ENCODE results near the gene MSI1. TPM values are rescaled to one million over a fixed set of nuclear protein-coding genes. Genes with fewer than 3 reads are reported as not detected.

MSI1 gene
- total RNA-seq, 1 experiment from 2014 or later: not detected

DNA sequence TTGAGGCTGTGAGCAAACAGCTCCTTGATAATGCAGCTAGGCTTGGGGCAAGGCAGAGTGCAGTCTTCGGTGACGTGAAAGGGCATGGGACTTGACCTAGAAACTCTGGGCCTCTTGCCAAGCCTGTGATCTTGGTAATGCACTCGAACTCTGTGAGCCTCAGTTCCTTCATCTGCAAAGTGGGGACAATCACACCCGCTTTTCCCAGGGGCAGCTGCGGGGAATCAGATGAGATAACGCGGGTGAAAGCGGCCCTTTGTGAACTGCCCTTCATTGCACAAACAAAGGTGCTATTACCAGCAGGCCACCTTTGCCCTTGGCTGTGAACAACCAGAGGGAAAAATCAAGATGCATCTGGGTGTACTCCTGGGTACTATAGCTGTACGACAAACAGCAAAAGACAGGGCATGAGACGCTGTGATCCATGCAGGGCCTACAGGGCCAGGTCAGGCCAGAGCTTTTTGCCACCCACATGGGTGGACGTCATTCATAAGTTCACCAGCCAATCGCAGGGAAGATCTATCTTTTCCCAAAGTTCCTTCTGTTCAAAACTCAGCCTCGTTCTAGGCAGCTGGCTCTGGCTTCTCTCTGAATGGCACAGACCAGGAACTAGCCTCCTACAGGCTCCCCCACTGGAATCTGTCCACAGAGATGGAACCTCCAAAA, 3.2 kb downstream of the MSI1 start:
- H3K4me3 ChIP-seq: no peak overlapping the region
- peaks cover 23% of the 10 kb centered on the region for H3K27me3 ChIP-seq
- no peaks in the 10 kb centered on the region for H3K36me3 ChIP-seq
- DNase-seq: no peak
- H3K9me3 ChIP-seq: no peaks in the 10 kb centered on the region

DNA sequence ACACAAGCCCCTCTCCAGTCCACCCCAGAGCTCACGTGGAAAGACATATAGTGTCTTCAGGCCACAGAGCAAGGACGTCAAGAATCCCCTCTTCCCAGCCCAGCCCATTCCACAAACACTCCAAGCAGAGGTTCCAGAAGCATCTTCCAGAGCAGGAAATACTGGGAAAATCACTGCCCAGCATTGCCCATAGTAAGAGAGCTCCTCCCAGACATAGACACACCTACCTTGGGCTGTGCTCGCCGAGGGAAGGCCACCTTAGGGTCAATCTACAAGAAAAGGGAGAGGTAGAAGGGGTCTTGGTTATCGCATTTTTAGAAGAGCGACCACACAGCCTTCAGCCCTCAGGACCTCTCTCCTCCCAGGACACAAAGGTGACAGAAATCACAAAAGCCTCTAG, 4.5 kb downstream of the MSI1 start:
- Histone ChIP-seq H3K9me3 (no peaks in the 10 kb centered on the region), H3K36me3 (no peaks in the 10 kb centered on the region), H3K4me3 (no peak overlapping the region), H3K27me3 (peaks cover 10% of the 10 kb centered on the region)
- DNase-seq: no peak

DNA sequence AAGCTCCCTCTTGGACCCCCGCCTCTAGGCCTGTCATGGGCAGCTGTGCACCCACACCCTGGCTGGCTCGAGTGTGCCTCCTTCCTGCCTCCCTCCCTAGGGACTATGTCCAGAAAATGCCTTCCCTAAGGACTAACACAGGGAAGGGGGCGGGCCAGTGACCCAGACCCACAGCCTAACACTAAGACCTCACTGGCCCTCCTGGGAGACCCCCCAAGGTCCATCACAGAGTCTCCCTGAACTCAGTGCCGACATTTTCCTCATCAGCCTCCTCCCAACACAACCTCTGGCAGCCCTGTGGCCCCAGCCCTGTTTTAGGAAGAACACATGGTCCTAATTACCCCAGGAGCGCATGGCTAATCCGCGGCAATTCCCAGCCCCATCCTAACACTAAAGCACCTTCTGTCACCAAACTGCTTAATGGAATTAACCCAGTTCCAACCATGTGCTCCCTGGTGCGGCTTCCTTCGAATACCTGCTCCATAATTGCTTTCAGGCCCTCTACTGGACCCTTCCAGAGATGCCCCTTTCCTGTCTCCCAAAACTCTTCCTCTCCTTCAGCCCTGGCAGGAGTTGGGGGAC, 5.6 kb downstream of the MSI1 start:
- no peak overlapping the region for H3K4me3 ChIP-seq
- peaks cover 7% of the 10 kb centered on the region; the same call in 1 of the 2 replicates for H3K27me3 ChIP-seq
- no peaks in the 10 kb centered on the region for H3K9me3 ChIP-seq
- no peaks in the 10 kb centered on the region for H3K36me3 ChIP-seq
- no peak for DNase-seq

DNA sequence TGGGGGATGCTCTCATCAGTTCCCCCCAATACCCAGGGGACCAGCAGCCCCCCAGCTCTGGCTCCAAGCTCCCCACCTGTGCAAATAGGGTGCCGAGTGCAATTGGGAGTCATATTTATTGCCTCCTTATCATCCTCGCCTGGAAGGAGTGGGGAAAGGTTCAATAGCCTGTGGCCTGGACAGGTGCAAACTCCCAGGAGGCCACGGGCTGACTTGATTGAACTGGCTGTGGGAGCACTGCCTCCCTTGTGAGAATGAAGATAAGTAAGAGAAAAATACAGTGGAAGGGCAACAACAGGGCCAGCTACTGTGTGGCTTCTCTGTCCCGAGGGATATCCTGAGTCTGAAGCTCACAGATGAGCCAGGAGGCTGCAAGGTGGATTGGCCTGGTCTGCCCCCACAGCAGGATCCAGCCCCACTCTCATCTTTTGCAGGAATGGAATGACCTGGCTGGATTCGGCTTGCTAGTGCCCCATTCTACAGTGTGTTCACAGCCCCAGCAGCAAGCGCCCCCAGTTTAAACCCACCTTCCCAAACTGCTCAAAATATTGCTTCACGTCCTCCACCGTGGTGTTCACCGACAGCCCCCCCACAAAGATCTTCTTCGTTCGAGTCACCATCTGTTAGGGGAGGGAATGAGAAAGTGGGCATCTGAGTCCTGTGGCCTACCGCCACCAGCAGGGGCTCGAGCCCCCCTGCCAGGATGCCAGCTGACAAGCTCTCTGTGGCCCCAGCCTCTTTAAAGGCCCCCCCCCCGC, 6.3 kb downstream of the MSI1 start:
- no peaks in the 10 kb centered on the region for H3K9me3 ChIP-seq
- no peak for DNase-seq
- H3K4me3 ChIP-seq: no peak overlapping the region
- no peaks in the 10 kb centered on the region for H3K36me3 ChIP-seq
- H3K27me3 ChIP-seq: peaks cover 4% of the 10 kb centered on the region; the same call in 1 of the 2 replicates

DNA sequence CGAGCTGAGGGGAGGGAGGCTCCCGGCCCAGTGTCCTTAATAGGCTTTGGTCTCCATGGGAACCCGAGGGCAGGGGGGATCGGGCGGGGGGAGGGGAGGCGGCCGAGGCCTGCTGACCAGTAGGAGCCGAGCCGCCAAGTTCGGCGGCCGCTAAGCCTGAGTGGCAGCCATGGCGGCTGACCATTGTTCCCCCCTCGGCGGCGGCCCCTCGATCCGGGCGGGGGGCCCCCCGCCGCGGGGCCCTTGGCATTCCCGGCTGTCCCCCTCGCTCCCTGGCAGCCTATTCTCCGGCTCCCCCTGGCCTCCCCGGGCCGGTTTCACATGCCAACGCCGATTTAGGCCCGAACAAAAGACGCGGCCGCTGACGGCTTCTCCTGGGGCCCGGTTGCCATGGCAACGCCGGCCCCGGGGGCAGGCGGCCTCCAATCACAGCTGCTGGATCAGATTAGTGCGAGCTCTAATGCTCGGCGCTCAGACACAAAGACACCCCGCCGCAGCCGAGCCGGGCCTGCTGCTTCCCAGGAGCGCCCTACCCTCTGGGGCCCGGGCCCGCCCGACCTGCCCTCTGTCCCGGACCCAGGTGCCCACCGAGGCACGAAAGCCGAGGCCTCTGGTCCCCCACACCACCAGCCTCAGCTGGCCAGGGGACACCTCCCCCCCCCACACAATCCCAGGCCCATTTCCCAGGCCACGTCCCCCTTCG, 7.3 kb downstream of the MSI1 start:
- no peak for DNase-seq

DNA sequence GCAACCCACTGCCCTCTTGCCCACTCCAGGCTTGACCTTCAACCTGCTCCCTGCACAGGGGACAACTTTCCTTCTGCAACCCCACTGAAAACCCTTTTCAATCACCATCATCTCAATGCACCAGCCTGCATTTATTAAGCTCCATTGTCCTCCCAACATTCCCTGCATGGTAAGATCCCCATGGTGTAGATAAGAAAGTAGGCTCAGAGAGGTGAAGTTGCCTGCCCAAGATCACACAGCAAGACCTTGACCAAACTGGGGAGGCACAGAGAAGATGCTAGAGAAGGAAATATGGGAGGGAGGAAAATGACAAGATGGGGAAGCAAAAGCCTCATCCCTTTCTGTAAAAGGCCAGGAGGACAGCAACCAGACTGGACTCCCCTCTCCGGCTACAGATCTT, 9.8 kb downstream of the MSI1 start:
- Histone ChIP-seq H3K4me3 (no peak overlapping the region), H3K9me3 (no peaks in the 10 kb centered on the region), H3K36me3 (no peaks in the 10 kb centered on the region), H3K27me3 (no peaks in the 10 kb centered on the region)
- no peak for DNase-seq

More for the DNA sequence above, 7.3 kb downstream of the MSI1 start:
- no peaks in the 10 kb centered on the region for H3K27me3 ChIP-seq
- no peaks in the 10 kb centered on the region for H3K9me3 ChIP-seq
- H3K4me3 ChIP-seq: no peak overlapping the region
- H3K36me3 ChIP-seq: no peaks in the 10 kb centered on the region

DNA sequence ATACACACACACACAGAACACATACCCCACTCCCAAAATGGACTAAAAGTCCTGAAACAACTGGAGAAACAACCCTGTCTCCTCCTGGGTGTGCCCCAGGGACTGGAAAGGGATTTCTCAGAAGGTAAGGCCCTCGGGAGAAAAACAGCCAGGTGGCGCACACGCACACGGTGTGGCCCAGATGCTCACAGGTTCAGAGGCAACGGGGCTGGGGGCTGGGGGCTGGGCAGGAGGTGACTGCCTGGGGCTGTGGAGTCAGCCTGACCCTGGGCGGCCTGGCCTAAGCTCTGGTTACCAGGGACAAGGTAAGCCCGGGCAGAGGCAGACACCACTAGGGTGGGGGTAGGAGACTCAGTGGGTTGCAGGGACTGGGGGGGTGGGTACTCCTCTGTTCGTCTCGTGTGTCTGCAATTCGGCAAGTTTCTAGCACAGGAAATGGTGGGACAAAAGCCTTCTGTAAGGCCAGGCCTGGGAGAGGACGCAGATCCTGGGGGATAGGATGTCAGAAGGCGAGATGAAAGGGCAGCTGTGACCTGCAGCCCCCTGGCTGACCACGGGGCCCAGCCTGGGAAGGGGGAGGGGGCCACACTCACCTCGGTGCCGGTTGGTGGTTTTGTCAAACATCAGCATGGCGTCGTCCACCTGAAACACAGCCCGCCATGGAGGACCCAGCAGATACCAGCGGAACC, 10.4 kb downstream of the MSI1 start:
- Histone ChIP-seq H3K36me3 (no peaks in the 10 kb centered on the region), H3K4me3 (no peak overlapping the region), H3K9me3 (no peaks in the 10 kb centered on the region), H3K27me3 (no peaks in the 10 kb centered on the region)
- no peak for DNase-seq

DNA sequence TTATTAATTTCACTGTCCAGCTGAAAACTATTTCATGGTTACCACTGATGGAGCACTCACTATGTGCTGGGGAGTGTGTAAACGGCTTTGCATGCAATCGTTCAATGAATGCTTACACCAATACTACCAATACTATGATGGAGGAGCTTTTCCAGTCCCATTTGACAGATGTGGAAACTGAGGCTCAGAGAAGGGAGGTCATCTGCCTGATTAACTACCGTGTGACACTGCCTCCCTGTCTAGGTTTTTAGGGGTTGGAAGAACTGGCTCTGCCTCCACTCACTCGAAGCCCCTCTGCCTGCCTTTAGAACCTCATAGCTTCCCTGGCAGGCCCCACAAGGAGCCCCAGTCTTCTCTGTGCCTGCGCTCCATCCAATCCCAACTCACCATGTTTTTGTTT, 11.9 kb downstream of the MSI1 start:
- no peak for DNase-seq
- H3K27me3 ChIP-seq: no peaks in the 10 kb centered on the region
- H3K4me3 ChIP-seq: no peak overlapping the region
- no peaks in the 10 kb centered on the region for H3K36me3 ChIP-seq
- H3K9me3 ChIP-seq: no peaks in the 10 kb centered on the region

DNA sequence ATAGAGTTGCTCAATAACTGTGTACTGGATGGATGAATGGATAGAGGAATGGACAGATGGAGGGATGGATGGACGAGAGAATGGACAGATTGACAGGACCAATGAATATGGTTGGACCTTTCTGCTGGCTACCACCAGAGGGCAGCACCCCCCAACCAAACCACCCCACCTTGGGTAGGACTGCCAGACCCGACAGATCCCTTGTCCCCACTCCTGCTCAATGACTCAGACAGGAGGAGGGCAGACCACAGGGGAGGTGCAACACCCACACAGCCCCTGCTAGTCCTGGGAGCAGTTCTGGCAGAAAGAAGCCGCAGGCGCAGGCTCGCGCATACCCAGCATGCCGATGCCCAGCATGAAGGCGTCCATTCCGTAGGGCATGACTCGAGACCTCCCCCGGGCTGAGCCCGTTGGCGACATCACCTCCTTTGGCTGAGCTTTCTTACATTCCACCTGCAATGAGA, 12.4 kb downstream of the MSI1 start:
- Histone ChIP-seq H3K9me3 (no peaks in the 10 kb centered on the region), H3K4me3 (no peak overlapping the region), H3K36me3 (no peaks in the 10 kb centered on the region), H3K27me3 (no peaks in the 10 kb centered on the region)
- DNase-seq: peak; percentile 84

DNA sequence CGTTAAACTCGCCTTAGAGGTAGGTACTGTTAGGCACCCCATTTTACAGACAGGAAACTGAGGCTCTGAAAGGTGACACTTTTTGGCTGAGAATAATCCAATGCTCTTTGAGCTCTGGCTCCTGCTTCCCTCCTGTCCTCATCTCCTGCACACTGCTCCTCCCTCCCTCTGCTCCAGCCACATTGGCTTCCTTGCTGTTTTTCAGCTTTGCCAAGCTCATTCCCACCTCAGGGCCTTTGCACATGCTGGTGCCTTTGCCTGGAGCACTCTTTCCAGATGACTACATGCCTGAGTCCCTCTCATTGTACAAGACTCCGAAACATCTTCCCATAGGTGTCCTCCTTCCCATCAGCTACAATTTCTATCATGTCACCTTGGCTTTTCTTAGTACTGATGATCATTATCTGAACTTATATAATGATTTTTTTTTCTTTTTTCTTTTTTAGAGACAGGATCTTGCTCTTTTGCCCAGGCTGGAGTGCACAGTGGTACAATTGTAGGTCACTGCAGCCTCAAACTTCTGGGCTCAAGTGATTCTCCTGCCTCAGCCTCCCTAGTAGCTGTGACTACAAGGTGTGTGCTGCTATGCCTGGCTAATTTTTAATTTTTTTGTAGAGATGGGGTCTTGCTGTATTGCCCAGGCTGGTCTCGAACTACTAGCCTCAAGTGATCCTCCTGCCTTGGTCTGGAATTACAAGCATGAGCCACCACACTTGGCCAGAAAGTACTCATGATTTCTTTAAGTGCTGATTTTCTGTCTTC, 15.2 kb downstream of the MSI1 start:
- Histone ChIP-seq H3K9me3 (no peaks in the 10 kb centered on the region), H3K27me3 (no peaks in the 10 kb centered on the region), H3K4me3 (no peak overlapping the region), H3K36me3 (no peaks in the 10 kb centered on the region)
- DNase-seq: no peak

DNA sequence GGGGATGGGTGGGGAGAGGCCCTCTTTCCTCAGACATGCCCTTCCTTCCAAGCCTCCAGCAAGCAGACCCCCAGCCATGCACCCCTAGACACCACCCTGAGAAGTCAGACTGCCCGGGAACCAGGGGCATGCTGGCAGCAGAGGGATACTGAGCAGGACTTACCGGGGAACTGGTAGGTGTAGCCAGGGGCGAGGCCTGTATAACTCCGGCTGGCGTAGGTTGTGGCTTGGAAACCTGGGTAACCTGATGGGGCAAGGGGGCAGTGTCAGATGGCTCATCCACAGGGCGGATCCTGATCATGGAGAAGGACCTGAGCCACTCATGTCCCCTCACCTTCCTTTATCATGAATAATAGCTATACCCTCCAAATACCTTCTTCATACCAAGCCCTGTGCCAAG, 15.8 kb downstream of the MSI1 start:
- Histone ChIP-seq H3K9me3 (no peaks in the 10 kb centered on the region), H3K36me3 (no peaks in the 10 kb centered on the region), H3K4me3 (no peak overlapping the region), H3K27me3 (no peaks in the 10 kb centered on the region)
- no peak for DNase-seq

DNA sequence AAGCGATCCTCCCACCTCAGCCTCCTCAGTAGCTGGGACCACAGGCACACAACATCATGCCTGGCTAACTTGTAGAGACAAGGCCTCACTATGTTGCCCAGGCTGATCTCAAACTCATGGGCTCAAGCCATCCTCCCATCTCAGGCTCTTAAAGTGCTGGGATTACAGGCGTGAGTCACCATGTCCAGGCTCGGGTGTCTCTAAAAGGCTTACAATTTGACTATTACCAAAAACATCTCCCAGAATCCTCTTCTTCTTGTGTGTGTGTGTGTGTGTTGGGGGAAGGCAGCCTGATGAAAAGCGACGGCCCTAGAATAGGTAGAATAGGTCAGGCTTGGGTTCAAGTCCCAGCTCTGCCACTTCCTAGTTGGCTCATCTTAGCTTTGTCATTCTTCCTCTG, 16.8 kb downstream of the MSI1 start:
- Histone ChIP-seq H3K4me3 (no peak overlapping the region), H3K9me3 (no peaks in the 10 kb centered on the region), H3K36me3 (no peaks in the 10 kb centered on the region), H3K27me3 (no peaks in the 10 kb centered on the region)
- DNase-seq: peak; percentile 79

DNA sequence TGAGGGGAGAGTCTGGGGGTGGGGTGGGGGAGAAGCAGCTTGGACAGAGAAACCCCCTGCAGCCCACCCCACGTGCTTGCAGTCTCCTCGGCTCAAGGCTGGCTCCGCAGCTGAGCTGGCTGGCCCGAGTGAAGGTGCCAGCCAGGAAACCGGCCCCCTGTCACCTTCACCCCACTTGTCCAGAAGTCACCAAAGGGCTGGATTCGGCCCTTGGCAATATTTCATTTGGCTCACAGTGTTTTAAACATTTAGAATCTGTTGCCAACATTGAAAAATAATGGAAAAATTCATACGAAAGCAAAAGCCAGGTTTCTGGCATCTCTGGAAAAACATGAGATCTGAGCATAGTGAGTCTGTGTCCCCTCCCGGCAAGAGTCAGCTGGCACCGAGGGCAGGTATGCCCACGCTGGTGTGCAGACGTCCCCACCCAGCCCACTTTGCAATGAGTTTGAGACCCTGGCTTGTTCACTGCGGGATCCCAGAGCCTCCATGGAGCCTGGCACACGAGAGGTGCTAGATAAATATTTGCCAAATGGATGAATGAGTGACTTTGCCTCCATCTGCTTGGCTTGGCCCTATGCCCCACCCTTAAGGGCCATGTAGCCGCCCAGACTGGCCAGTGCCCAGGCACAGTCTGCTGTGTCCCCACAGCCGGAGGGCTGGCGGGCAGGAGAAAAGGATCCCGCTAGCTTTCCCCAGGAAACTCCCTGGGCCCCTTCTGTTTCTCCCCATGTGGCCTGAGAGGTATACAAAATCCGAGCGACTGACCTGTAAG, 18.2 kb downstream of the MSI1 start:
- Histone ChIP-seq H3K4me3 (no peak overlapping the region), H3K9me3 (no peaks in the 10 kb centered on the region), H3K27me3 (no peaks in the 10 kb centered on the region), H3K36me3 (no peaks in the 10 kb centered on the region)
- peak; percentile 80 for DNase-seq

DNA sequence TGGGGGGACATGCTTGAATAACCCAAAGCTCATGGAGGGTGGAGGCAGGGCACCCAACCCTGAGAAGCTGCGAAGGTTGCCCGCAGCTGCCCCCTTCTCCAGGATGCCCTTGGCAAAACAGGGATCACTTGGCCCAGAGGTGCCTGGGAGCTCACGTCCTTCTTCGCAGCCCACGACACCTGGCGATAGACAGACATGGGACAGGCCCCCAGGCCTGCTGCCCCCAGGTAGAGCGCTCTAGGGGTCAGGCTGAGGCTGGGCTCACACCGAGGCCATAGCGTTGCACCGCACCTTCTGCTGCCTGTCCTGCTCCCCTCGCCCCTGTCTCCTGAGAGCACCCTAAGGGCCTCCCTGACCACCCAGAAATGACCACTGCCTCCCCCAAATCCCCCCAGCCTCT, 21.2 kb downstream of the MSI1 start:
- H3K4me3 ChIP-seq: no peak overlapping the region
- no peaks in the 10 kb centered on the region for H3K36me3 ChIP-seq
- no peak for DNase-seq
- H3K27me3 ChIP-seq: no peaks in the 10 kb centered on the region
- H3K9me3 ChIP-seq: no peaks in the 10 kb centered on the region

DNA sequence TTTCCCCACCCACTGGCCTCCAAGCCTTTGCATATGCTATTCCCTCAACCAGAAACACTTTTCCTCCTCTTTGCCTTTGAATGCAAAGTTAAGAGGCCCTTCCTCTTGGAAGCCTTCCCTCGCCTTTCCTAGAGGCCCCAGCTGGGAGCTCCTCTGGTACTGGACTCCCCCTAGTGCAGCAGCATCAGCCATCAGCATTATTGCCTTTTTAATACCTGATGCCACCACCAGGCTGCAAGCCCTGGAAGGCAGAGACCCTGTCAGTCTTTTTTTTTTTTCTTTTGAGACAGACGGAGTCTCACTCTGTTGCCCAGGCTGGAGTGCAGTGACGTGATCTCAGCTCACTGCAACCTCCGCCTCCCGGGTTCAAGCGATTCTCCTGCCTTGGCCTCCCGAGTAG, 22.3 kb downstream of the MSI1 start:
- H3K9me3 ChIP-seq: no peaks in the 10 kb centered on the region
- H3K27me3 ChIP-seq: no peaks in the 10 kb centered on the region
- H3K36me3 ChIP-seq: no peaks in the 10 kb centered on the region
- DNase-seq: no peak
- no peak overlapping the region for H3K4me3 ChIP-seq

Measured in MG63 (cell line).